Measurements from ENCODE around the gene DNAI4.
"Not testable (repeated sequence)": the region's sequence is repeated elsewhere in the genome, so short reads cannot be mapped to it uniquely, and the experiment has no call there.

The DNAI4 gene

GRCh38 chr1:66929146-66929688 lies 4.6 kb upstream of the DNAI4 start:
- peaks cover 72% of the 10 kb centered on the region for H3K79me2 ChIP-seq (ENCODE audit: control insufficient read depth, insufficient read depth, low read length, unreplicated experiment)
- H2AFZ ChIP-seq (ENCODE audit: low read length, unreplicated experiment) = peak overlapping the region; percentile 61
- H3K4me3 ChIP-seq (ENCODE audit: low read depth, low read length) = peak overlapping the region; percentile 80
- peak overlapping the region; percentile 83 for H3K27ac ChIP-seq (ENCODE audit: low read depth, low read length)
- H3K36me3 ChIP-seq (ENCODE audit: insufficient read depth, low read length) = no peaks in the 10 kb centered on the region
- H3K4me1 ChIP-seq (ENCODE audit: control insufficient read depth, insufficient read depth, low read length, unreplicated experiment) = peaks cover 46% of the 10 kb centered on the region
- H3K27me3 ChIP-seq (ENCODE audit: insufficient read depth, low read length) = no peaks in the 10 kb centered on the region

- H3K4me1 ChIP-seq (ENCODE audit: control insufficient read depth, insufficient read depth, low read length, unreplicated experiment) = peaks cover 44% of the 10 kb centered on the region
- peak overlapping the region; percentile 97 for H3K4me3 ChIP-seq (ENCODE audit: low read depth, low read length)
- no peak overlapping the region for H2AFZ ChIP-seq (ENCODE audit: low read length, unreplicated experiment)
- peak overlapping the region; percentile 27 for H3K27ac ChIP-seq (ENCODE audit: low read depth, low read length)
- no peaks in the 10 kb centered on the region for H3K27me3 ChIP-seq (ENCODE audit: insufficient read depth, low read length)
- peaks cover 71% of the 10 kb centered on the region for H3K79me2 ChIP-seq (ENCODE audit: control insufficient read depth, insufficient read depth, low read length, unreplicated experiment)
- H3K36me3 ChIP-seq (ENCODE audit: insufficient read depth, low read length) = no peaks in the 10 kb centered on the region
These were observed 2.9 kb upstream of the DNAI4 start for GRCh38 chr1:66927528-66927927.

GRCh38 chr1:66925944-66926343 lies 1.3 kb upstream of the DNAI4 start:
- Histone ChIP-seq H3K4me1 (ENCODE audit: control insufficient read depth, insufficient read depth, low read length, unreplicated experiment) (peaks cover 43% of the 10 kb centered on the region), H3K36me3 (ENCODE audit: insufficient read depth, low read length) (no peaks in the 10 kb centered on the region; the same call in 1 of the 2 replicates), H2AFZ (ENCODE audit: low read length, unreplicated experiment) (peak overlapping the region; percentile 87), H3K79me2 (ENCODE audit: control insufficient read depth, insufficient read depth, low read length, unreplicated experiment) (peaks cover 66% of the 10 kb centered on the region), H3K27me3 (ENCODE audit: insufficient read depth, low read length) (no peaks in the 10 kb centered on the region), H3K27ac (ENCODE audit: low read depth, low read length) (peak overlapping the region; percentile 87), H3K4me3 (ENCODE audit: low read depth, low read length) (peak overlapping the region; percentile 97)

GRCh38 chr1:66925558-66925910 lies 878 bp upstream of the DNAI4 start:
- peaks cover 43% of the 10 kb centered on the region for H3K4me1 ChIP-seq (ENCODE audit: control insufficient read depth, insufficient read depth, low read length, unreplicated experiment)
- H3K79me2 ChIP-seq (ENCODE audit: control insufficient read depth, insufficient read depth, low read length, unreplicated experiment) = peaks cover 66% of the 10 kb centered on the region
- H3K27ac ChIP-seq (ENCODE audit: low read depth, low read length) = peak overlapping the region; percentile 87
- peak overlapping the region; percentile 97 for H3K4me3 ChIP-seq (ENCODE audit: low read depth, low read length)
- H2AFZ ChIP-seq (ENCODE audit: low read length, unreplicated experiment) = peak overlapping the region; percentile 87
- H3K27me3 ChIP-seq (ENCODE audit: insufficient read depth, low read length) = no peaks in the 10 kb centered on the region
- no peaks in the 10 kb centered on the region; the same call in 1 of the 2 replicates for H3K36me3 ChIP-seq (ENCODE audit: insufficient read depth, low read length)

- Histone ChIP-seq H3K27me3 (ENCODE audit: insufficient read depth, low read length) (no peaks in the 10 kb centered on the region), H3K4me3 (ENCODE audit: low read depth, low read length) (no peak overlapping the region), H3K4me1 (ENCODE audit: control insufficient read depth, insufficient read depth, low read length, unreplicated experiment) (peaks cover 11% of the 10 kb centered on the region), H3K36me3 (ENCODE audit: insufficient read depth, low read length) (peaks cover 11% of the 10 kb centered on the region), H2AFZ (ENCODE audit: low read length, unreplicated experiment) (no peak overlapping the region), H3K27ac (ENCODE audit: low read depth, low read length) (no peak overlapping the region), H3K79me2 (ENCODE audit: control insufficient read depth, insufficient read depth, low read length, unreplicated experiment) (peaks cover 38% of the 10 kb centered on the region)
These were observed 4.1 kb downstream of the DNAI4 start for GRCh38 chr1:66920543-66920942.

GRCh38 chr1:66919828-66920227 lies 4.8 kb downstream of the DNAI4 start:
- Histone ChIP-seq H2AFZ (ENCODE audit: low read length, unreplicated experiment) (no peak overlapping the region), H3K4me1 (ENCODE audit: control insufficient read depth, insufficient read depth, low read length, unreplicated experiment) (peaks cover 11% of the 10 kb centered on the region), H3K27me3 (ENCODE audit: insufficient read depth, low read length) (no peaks in the 10 kb centered on the region), H3K79me2 (ENCODE audit: control insufficient read depth, insufficient read depth, low read length, unreplicated experiment) (peaks cover 38% of the 10 kb centered on the region), H3K36me3 (ENCODE audit: insufficient read depth, low read length) (peaks cover 11% of the 10 kb centered on the region), H3K27ac (ENCODE audit: low read depth, low read length) (no peak overlapping the region), H3K4me3 (ENCODE audit: low read depth, low read length) (no peak overlapping the region)

- peaks cover 11% of the 10 kb centered on the region for H3K36me3 ChIP-seq (ENCODE audit: insufficient read depth, low read length)
- H2AFZ ChIP-seq (ENCODE audit: low read length, unreplicated experiment) = no peak overlapping the region
- no peak overlapping the region for H3K27ac ChIP-seq (ENCODE audit: low read depth, low read length)
- peaks cover 11% of the 10 kb centered on the region for H3K4me1 ChIP-seq (ENCODE audit: control insufficient read depth, insufficient read depth, low read length, unreplicated experiment)
- H3K27me3 ChIP-seq (ENCODE audit: insufficient read depth, low read length) = no peaks in the 10 kb centered on the region
- H3K4me3 ChIP-seq (ENCODE audit: low read depth, low read length) = no peak overlapping the region
- H3K79me2 ChIP-seq (ENCODE audit: control insufficient read depth, insufficient read depth, low read length, unreplicated experiment) = peaks cover 34% of the 10 kb centered on the region
These were observed 5.6 kb downstream of the DNAI4 start for GRCh38 chr1:66919063-66919462.

- Histone ChIP-seq H3K27ac (ENCODE audit: low read depth, low read length) (no peak overlapping the region), H3K79me2 (ENCODE audit: control insufficient read depth, insufficient read depth, low read length, unreplicated experiment) (peaks cover 20% of the 10 kb centered on the region), H3K4me3 (ENCODE audit: low read depth, low read length) (no peak overlapping the region)
These were observed 7.2 kb downstream of the DNAI4 start for GRCh38 chr1:66917476-66917875.

GRCh38 chr1:66916320-66916719 lies 8.3 kb downstream of the DNAI4 start:
- Histone ChIP-seq H2AFZ (ENCODE audit: low read length, unreplicated experiment) (no peak overlapping the region), H3K4me1 (ENCODE audit: control insufficient read depth, insufficient read depth, low read length, unreplicated experiment) (no peaks in the 10 kb centered on the region), H3K27me3 (ENCODE audit: insufficient read depth, low read length) (no peaks in the 10 kb centered on the region), H3K79me2 (ENCODE audit: control insufficient read depth, insufficient read depth, low read length, unreplicated experiment) (peaks cover 14% of the 10 kb centered on the region), H3K4me3 (ENCODE audit: low read depth, low read length) (no peak overlapping the region), H3K36me3 (ENCODE audit: insufficient read depth, low read length) (peaks cover 11% of the 10 kb centered on the region), H3K27ac (ENCODE audit: low read depth, low read length) (no peak overlapping the region)

More at GRCh38 chr1:66917476-66917875, 7.2 kb downstream of the DNAI4 start:
- no peaks in the 10 kb centered on the region for H3K4me1 ChIP-seq (ENCODE audit: control insufficient read depth, insufficient read depth, low read length, unreplicated experiment)
- H3K27me3 ChIP-seq (ENCODE audit: insufficient read depth, low read length) = no peaks in the 10 kb centered on the region
- H3K36me3 ChIP-seq (ENCODE audit: insufficient read depth, low read length) = peaks cover 11% of the 10 kb centered on the region
- H2AFZ ChIP-seq (ENCODE audit: low read length, unreplicated experiment) = no peak overlapping the region

GRCh38 chr1:66915203-66915602 lies 9.5 kb downstream of the DNAI4 start:
- not testable (repeated sequence) for H3K79me2 ChIP-seq (ENCODE audit: control insufficient read depth, insufficient read depth, low read length, unreplicated experiment)

GRCh38 chr1:66893712-66894111 lies 30.9 kb downstream of the DNAI4 start:
- no peaks in the 10 kb centered on the region for H3K27me3 ChIP-seq (ENCODE audit: insufficient read depth, low read length)
- no peaks in the 10 kb centered on the region for H3K4me1 ChIP-seq (ENCODE audit: control insufficient read depth, insufficient read depth, low read length, unreplicated experiment)
- no peaks in the 10 kb centered on the region for H3K79me2 ChIP-seq (ENCODE audit: control insufficient read depth, insufficient read depth, low read length, unreplicated experiment)
- no peak overlapping the region for H2AFZ ChIP-seq (ENCODE audit: low read length, unreplicated experiment)
- no peak overlapping the region for H3K27ac ChIP-seq (ENCODE audit: low read depth, low read length)
- H3K36me3 ChIP-seq (ENCODE audit: insufficient read depth, low read length) = no peaks in the 10 kb centered on the region
- H3K4me3 ChIP-seq (ENCODE audit: low read depth, low read length) = no peak overlapping the region

More at GRCh38 chr1:66915203-66915602, 9.5 kb downstream of the DNAI4 start:
- H2AFZ ChIP-seq (ENCODE audit: low read length, unreplicated experiment); H3K27ac ChIP-seq (ENCODE audit: low read depth, low read length); H3K36me3 ChIP-seq (ENCODE audit: insufficient read depth, low read length); H3K4me3 ChIP-seq (ENCODE audit: low read depth, low read length); H3K27me3 ChIP-seq (ENCODE audit: insufficient read depth, low read length); H3K4me1 ChIP-seq (ENCODE audit: control insufficient read depth, insufficient read depth, low read length, unreplicated experiment): not testable (repeated sequence)
